Suppressor macrophage treated with lipopolysaccharide for 4 hours (primary cell): Measurements from ENCODE around the gene GLA.

ENCODE experiments used
- DNase-seq: peaks from one replicate; pipeline ENCODE4 v3.0.0-alpha.2; 2020

GLA gene

GRCh38 chrX:101348452-101349192 lies 59.1 kb downstream of the GLA start, which contains the start of gene TIMM8A:
TIMM8A (minus strand) TSS chrX:101348742; CDS start chrX:101348664, 78 bp downstream.
- peak; percentile 70 for DNase-seq

- no peak for DNase-seq
Measured at GRCh38 chrX:101347859-101348451, 59.8 kb downstream of the GLA start.
